Kidney capillary endothelial cell (primary cell): ENCODE measurements around the gene SV2C.

Experiments
- DNase-seq: peaks from one replicate; pipeline ENCODE4 v3.0.0-alpha.2; 2018; ENCODE audit warnings: low spot score

SV2C gene

GRCh38 chr5:76165029-76165428, 81.8 kb downstream of the SV2C start:
- no peak for DNase-seq

GRCh38 chr5:76165711-76166374, 82.7 kb downstream of the SV2C start:
- peak; percentile 30 for DNase-seq

GRCh38 chr5:76166886-76167576, 83.8 kb downstream of the SV2C start:
- no peak for DNase-seq

- DNase-seq: no peak
These were observed 86.1 kb downstream of the SV2C start for GRCh38 chr5:76169146-76169905.

- no peak for DNase-seq
These were observed 90.9 kb downstream of the SV2C start for GRCh38 chr5:76174101-76174500.

- DNase-seq: peak; percentile 59
These were observed 92.0 kb downstream of the SV2C start for GRCh38 chr5:76175051-76175666.

- no peak for DNase-seq
These were observed 92.7 kb downstream of the SV2C start for GRCh38 chr5:76175821-76176403.

GRCh38 chr5:76177978-76178377, 94.8 kb downstream of the SV2C start:
- DNase-seq: no peak

- DNase-seq: no peak
These were observed 95.7 kb downstream of the SV2C start for GRCh38 chr5:76178913-76179312.

GRCh38 chr5:76180814-76181805, 97.9 kb downstream of the SV2C start:
- no peak for DNase-seq

- DNase-seq: no peak
These were observed 104.2 kb downstream of the SV2C start for GRCh38 chr5:76187386-76187785.

- DNase-seq: no peak
These were observed 107.2 kb downstream of the SV2C start for GRCh38 chr5:76190356-76190755.

GRCh38 chr5:76192837-76193236, 109.7 kb downstream of the SV2C start:
- no peak for DNase-seq

GRCh38 chr5:76193635-76194034, 110.5 kb downstream of the SV2C start:
- no peak for DNase-seq

GRCh38 chr5:76194340-76194739, 111.2 kb downstream of the SV2C start:
- no peak for DNase-seq

- DNase-seq: no peak
These were observed 113.3 kb downstream of the SV2C start for GRCh38 chr5:76196457-76196856.

- no peak for DNase-seq
These were observed 113.8 kb downstream of the SV2C start for GRCh38 chr5:76196886-76197489.

- no peak for DNase-seq
These were observed 114.5 kb downstream of the SV2C start for GRCh38 chr5:76197726-76198125.

- no peak for DNase-seq
These were observed 116.4 kb downstream of the SV2C start for GRCh38 chr5:76199336-76200318.
